Activated T-cell treated with anti-CD3 and anti-CD28 coated beads, Interleukin-2, amount 50 U/mL, for 48 hours (primary cell): ENCODE measurements around the gene TDO2.
"Not testable (repeated sequence)": the region's sequence is repeated elsewhere in the genome, so short reads cannot be mapped to it uniquely, and the experiment has no call there.

Experiments
- DNase-seq, 2 experiments: peaks; one replicate each; pipeline ENCODE4 v3.0.0-alpha.2; 2020

TDO2 gene

DNA sequence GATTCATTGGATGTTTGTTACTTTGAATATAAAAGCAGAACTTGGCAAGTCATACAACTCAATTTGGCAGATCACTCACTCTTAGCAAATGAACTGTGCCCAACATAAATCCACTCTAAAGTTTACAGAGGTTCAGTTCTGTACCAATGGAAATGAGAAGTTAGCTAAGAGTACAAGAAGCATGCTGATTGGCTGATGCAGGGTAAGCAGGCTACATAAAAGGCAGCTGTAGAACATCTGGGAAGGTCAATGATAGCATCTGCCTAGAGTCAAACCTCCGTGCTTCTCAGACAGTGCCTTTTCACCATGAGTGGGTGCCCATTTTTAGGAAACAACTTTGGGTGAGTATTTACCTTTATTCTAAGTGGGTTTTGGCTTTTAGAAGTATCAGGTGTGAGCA, at the start of gene TDO2:
TSS of gene TDO2 (plus strand) at position 244 of the 400 bp plus-strand sequence. CDS start at position 307, 63 bp downstream.
- no peak for DNase-seq

DNA sequence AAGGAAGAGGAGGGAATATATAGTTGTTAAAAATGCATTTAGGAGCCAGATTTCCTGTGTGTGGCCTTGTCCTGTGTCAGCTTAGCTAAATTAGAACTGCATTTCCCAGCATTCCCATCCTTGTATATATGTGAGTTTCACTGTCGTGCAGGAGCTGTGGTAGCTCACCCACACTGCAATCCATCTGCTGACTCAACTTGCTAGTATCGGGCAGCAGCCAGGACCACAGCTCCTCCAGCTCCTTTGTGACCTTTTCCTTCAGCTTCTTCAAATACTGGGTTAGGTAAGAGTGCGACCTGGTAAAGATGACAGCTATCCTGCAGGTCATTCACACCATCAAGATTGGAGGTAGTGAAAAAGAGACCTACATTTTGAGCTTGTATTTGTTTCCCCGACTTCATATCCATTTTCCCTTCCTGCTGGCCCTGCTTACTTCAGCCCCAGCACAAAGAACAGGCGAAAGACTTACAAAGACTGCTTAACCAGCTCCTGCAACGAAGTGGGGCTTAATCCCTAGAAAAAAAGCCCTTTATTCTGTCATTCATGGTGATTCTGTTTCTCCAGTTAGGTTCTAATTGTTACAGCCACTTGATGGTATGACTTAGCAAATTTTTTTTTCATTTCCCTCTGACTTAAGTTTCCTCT, 48.8 kb upstream of the TDO2 start:
- no peak for DNase-seq

DNA sequence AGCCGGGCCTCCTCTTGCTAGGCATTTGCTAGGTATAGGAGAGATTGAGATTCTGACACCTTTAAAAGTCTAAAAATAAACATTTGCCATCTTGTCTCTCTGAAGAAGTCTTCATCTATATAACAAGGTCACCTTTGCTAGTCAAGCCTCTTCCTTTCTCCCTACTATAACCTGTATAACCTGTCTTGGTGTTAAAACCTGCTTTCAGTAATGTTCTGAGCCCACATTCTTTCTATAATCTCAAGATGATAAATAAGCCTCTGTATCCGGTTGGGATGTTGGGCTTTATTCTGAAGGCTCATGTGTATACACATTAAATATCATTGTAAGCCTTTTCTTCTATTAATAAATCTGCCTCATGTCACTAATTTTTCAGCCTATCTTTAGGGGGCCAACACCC, 47.6 kb upstream of the TDO2 start:
- no peak for DNase-seq

DNA sequence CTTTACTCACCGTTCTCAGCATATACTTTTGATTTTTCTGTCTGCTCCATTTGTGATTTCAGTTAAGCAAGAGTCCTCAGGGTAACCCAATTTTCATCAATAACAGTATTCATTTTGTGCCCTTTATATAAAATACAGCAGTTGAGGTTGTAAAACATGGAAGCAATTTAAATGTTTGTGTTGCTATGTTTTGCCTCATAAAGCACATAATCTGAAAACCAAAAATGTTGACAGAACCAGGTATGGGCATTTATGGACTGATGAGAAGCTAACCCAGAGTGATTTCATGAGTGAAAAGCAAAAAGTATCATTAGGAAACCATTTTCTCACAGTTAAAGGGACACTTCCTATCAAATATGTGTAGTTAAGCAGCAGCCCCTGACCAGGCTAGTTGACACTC, 37.3 kb upstream of the TDO2 start, which contains the start of gene ASIC5:
TSS of gene ASIC5 (minus strand) at position 101 of the 400 bp plus-strand sequence. CDS start at position 50, 51 bp downstream.
- no peak for DNase-seq

DNA sequence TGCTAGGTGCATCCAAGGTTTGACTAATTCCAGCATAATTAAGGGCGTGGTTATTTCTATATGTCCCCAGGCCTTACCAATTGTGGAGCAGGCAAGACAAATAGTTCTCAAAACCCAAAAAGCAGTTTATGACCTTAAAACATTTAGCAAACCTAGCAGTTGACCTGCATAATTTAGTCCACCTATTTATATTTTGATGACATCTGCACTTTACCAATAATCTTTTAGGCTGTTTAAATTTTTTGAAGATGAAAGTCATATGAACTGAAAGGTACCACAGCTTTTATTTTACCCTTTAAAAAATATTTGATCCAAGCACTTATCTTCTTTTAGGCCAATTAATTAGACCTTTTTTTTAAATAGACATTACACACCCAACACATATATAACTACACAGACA, 27.6 kb upstream of the TDO2 start:
- DNase-seq, result no peak

DNA sequence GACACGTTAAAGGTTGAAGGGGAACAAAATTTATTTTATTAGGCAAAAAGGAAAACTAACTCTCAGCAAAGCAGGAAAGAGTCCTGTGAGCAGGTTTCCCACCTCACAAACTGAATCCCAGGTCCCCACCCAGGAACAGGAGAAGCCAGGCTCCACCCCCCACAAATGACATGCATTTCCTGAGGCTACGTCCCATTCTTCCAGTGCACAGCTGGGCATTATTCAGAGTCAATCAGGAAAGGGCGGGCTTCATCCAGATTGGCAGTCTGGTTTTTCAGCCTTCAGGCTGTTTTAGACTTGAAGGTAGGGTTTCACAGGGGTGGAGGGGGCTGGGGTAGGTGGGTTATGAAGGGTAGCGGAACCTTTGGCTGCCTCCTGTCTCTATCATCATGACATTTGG, 25.5 kb upstream of the TDO2 start:
- no peak for DNase-seq

DNA sequence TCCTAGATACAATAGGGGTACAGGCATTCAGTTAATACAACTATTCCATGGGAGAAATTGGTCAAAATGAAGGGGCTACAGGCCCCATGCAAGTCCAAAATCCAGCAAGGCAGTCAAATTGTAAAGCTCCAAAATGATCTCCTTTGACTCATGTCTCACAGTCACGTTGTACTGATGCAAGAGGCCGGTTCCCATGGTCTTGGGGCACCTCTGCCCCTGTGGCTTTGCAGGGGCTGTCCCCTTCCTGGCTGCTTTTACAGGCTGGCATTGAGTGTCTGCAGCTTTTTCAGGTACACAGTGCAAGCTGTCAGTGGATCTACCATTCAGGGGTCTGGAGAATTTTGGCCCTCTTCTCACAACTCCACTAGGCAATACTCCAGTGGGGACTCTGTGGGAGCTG, 24.9 kb upstream of the TDO2 start:
- DNase-seq, result no peak

DNA sequence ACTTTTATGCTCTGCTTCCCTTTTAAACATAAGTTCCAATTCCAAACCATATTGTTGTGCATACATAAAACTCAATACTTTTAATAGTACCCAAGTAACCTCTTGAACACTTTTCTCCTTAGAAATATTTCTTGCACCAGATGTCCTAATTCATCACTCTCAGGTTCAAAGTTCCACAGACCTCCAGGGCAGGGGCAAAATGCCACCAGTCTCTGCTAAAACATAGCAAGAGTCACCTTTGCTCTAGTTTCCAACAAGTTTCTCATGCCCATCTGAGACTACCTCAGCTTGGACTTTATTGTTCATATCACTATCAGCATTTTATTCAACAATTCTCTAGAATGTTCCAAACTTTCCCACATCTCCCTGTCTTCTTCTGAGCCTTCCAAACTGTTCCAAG, 23.7 kb upstream of the TDO2 start:
- no peak for DNase-seq

DNA sequence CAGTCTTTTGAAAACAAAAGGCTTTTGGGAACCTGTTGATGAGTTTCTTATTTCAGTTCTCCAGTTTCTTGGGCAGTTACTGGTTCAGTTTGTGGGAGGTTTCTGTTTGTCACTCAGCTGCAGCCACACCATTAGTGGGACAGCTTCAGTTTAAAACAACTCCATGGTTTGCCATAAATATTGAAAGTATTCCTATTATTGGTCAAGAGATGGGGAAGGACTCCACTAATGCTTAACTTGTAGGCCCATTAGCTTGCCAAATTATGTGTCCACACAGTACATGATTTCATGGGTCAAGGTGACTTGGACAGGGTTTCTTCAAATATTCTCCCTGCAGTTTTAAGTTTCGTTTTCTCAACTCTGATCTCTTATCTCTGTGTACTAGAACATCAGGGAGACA, 21.9 kb upstream of the TDO2 start:
- DNase-seq, result no peak

- DNase-seq, result no peak
These were observed 19.6 kb upstream of the TDO2 start for GRCh38 chr4:155883895-155884294.

GRCh38 chr4:155885666-155886065, 17.8 kb upstream of the TDO2 start:
- no peak for DNase-seq

DNA sequence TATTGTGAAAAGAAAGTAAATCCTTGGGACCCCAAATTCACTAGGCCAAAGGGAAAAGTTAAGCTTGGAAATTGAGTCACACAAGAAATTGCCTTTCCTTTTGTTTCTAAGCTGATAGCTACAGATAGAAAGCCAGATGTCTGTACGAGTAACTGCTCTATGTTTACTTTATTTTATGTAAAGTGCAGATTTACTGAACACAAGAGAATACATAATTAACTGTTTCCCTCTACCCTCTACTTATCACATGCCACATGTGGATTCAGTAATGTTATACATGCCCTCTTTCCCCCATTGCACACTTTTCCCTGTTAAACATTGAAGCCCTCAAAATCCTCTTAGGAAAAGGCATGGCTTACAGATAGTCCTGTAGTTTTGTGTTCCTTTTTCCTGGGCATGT, 16.5 kb upstream of the TDO2 start:
- DNase-seq, result no peak

GRCh38 chr4:155887847-155888570, 15.5 kb upstream of the TDO2 start:
- no peak for DNase-seq

- DNase-seq, result no peak
These were observed 14.3 kb upstream of the TDO2 start for GRCh38 chr4:155889031-155889793.

DNA sequence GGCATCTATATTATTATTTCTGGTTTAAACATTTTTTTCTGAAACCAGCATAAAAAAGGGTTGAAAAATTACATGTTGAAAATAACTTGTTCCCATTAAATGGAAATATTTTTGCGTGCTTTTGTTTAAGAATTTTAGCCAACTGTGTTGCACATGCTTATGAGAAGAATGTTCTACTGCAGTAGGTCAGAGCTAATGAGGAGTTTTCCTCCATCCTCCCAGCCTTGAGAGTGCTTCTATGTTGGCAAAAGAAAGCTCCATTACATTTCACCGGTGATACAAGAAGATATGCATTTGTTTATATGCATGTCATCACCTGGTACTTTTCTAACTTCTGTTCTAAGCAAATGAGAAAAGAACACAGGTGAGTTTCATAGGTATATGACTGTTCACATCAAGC, 13.6 kb upstream of the TDO2 start:
- DNase-seq, result no peak

DNA sequence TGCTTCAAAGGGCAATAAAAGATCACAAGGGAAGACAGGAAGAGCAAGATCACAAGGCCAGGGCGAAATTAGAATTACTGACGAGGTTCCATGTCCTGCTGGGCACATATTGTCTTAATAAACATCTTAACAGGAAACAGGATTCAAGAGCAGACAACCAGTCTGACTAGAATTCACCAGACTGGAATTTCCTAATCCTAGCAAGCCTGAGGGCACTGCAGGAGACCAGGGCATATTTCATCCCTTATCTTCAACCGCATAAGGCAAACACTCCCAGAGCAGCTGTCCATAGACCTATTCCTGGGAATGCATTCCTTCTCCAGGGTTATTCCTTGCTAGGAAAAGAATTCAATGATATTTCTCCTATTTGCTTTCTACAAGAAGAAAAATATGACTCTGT, 12.4 kb upstream of the TDO2 start:
- DNase-seq, result no peak

GRCh38 chr4:155898371-155898770, 5.1 kb upstream of the TDO2 start:
- not testable (repeated sequence) for DNase-seq

DNA sequence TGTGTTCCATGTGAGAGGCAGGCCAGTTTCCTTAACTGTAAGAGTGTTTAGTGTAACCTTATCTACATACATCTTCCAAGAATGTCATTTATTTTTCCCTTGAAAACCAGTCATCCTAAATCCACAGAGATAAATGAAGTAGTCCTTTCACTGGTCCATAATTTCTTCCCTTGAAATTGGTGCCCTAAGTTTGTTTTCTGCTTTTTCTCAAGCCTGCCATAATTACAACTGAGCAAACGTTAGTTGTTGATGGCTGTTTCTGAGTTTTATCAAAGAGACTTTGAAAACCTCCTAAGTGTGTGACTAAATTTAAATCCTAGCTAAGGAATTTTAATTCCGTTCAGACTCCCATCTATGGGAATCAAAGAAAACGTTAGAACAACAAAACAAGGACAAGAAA, 3.6 kb upstream of the TDO2 start:
- no peak for DNase-seq

- no peak for DNase-seq
These were observed 3.1 kb upstream of the TDO2 start for GRCh38 chr4:155900381-155900780.

DNA sequence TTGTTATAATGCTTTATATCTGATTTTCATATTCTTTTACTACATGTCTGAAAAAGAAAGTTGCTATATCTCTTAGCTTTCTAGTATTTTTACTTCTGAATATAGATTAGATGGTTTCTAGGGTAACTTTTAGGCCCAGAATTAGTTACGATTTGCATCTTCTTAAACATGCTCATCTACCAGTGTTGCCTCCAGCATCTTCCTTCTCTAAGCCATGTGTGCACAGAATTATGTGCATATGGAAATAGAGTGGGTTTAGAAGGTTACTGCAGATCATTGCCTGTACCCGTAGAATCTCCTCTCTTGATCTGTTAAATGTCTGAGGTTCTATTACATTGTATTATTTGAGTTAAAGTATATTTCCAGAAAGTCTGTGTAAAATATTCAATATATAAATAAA, 2.5 kb upstream of the TDO2 start:
- no peak for DNase-seq

DNA sequence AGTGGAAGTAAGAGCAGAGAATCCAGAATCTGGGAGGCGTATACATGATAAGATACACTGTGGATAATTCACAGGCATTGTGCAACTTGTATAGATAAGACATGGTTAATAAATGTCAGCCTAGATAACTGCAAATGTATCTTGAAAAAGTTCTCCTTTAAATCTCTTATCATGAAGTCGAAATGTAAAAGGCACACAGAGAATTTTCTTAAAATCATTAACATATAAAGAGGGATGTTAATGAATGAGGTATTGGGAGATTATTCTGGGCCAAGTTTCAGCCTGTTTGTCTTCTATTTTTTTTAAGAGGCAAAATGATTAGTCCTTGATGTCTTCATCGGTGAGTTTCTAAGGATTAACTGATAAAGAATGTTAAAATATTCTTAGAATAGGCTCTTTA, 835 bp downstream of the TDO2 start:
- no peak for DNase-seq

DNA sequence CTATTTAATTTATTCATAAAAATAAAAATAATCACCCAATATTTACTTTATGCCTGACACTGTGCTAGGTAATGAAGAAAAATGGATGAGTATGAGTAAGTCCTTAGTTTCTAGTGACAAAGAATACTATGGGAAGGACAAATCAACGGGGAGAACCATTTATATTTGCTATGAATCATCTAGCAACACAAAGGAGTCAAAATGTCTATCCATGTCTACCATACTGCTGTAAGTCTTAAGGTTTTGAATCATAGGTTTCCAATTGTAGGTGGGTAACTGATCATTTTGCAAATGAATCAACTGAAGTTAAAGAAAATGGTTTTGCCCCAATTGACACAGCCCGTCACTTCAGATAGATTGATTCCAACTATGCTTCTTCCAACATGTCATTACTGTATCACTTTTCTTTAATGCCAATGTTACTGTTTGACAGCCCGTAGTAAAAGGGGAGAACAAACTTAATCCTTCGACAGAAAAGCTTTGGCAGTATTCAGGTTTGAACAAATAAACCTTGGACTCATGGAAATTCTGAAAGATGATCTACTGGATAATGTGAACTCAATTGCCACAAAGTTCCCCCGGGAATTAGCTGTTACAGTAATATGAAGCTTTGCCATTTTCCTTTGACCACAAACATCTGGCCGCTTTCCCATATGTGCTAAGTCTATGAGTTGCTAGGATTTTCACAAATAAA, 3.2 kb downstream of the TDO2 start:
- no peak for DNase-seq

GRCh38 chr4:155907556-155907955, 4.1 kb downstream of the TDO2 start:
- no peak for DNase-seq
